Progenitor cell of endocrine pancreas (in vitro differentiated cells): Measurements from ENCODE around the gene SLC25A20. TPM values are rescaled to one million over a fixed set of nuclear protein-coding genes. Genes with fewer than 3 reads are reported as not detected.

Experiments
- DNase-seq: peaks from one replicate; pipeline ENCODE4 v3.0.0; 2021; ENCODE audit warnings: low spot score; ENCODE audit not compliant: unreplicated experiment
- H3K27ac Mint-ChIP-seq: 2 replicates; pipeline ENCODE4 v1.8.0; 2021; ENCODE audit warnings: mild to moderate bottlenecking, moderate library complexity, mixed read lengths
- H3K27me3 Mint-ChIP-seq: 2 replicates; pipeline ENCODE4 v1.8.0; 2021; ENCODE audit warnings: mixed read lengths
- H3K36me3 Mint-ChIP-seq: 2 replicates; pipeline ENCODE4 v1.8.0; 2022; ENCODE audit warnings: mixed read lengths; ENCODE audit not compliant: insufficient read depth
- H3K4me1 Mint-ChIP-seq: 2 replicates; pipeline ENCODE4 v1.8.0; 2021; ENCODE audit warnings: low read depth, mixed read lengths
- H3K4me3 Mint-ChIP-seq: 2 replicates; pipeline ENCODE4 v1.8.0; 2021; ENCODE audit warnings: low read depth, mild to moderate bottlenecking, moderate library complexity, mixed read lengths
- H3K9me3 Mint-ChIP-seq: 2 replicates; pipeline ENCODE4 v1.8.0; 2021; ENCODE audit warnings: low read depth, mixed read lengths
- total RNA-seq: library from RNA; stranded (reverse); gene quantifications from 2 replicates; pipeline ENCODE4 v1.2.1, GENCODE V29; 2021
- TF ChIP-seq, protein P1 (sequence below): fragments of 200-600 bp; sonication (generic); IDR thresholded peaks from one replicate; pipeline ENCODE4 v1.5.0; 2021; ENCODE audit warnings: antibody characterized with exemption, mild to moderate bottlenecking; ENCODE audit not compliant: unreplicated experiment

Gene SLC25A20
- total RNA-seq, 1 donor from 2014 or later: 17.1 TPM

DNA sequence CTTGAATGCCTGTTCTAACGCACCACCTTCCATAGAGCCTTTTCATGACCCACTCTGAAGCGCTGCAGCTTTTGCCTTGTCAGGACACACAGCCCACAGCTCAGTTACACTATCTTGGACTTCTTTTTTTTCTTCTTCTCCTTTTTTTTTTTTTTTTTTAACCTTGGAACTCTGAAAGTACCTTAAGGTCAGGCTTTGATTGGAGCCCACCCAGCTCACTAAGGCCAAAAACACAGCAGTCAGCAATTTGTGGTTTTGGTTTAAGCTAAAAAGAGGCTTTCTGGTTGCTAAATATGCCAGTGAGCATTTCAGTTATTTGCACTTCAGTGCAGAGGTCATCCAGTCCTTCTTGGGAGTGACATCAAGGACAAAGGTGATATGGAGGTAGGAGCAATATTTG lies 1.7 kb downstream of the SLC25A20 start:
- no peaks in the 10 kb centered on the region for H3K36me3 Mint-ChIP-seq
- DNase-seq: no peak
- peaks cover 15% of the 10 kb centered on the region for H3K4me1 Mint-ChIP-seq
- H3K4me3 Mint-ChIP-seq: peak overlapping the region; percentile 35
- H3K9me3 Mint-ChIP-seq: no peaks in the 10 kb centered on the region
- no peaks in the 10 kb centered on the region for H3K27me3 Mint-ChIP-seq
- TF ChIP-seq, protein P1, sequence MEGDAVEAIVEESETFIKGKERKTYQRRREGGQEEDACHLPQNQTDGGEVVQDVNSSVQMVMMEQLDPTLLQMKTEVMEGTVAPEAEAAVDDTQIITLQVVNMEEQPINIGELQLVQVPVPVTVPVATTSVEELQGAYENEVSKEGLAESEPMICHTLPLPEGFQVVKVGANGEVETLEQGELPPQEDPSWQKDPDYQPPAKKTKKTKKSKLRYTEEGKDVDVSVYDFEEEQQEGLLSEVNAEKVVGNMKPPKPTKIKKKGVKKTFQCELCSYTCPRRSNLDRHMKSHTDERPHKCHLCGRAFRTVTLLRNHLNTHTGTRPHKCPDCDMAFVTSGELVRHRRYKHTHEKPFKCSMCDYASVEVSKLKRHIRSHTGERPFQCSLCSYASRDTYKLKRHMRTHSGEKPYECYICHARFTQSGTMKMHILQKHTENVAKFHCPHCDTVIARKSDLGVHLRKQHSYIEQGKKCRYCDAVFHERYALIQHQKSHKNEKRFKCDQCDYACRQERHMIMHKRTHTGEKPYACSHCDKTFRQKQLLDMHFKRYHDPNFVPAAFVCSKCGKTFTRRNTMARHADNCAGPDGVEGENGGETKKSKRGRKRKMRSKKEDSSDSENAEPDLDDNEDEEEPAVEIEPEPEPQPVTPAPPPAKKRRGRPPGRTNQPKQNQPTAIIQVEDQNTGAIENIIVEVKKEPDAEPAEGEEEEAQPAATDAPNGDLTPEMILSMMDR: no peak
- peak overlapping the region; percentile 80 for H3K27ac Mint-ChIP-seq

GRCh38 chr3:48894516-48894915 lies 4.2 kb downstream of the SLC25A20 start:
- Mint-ChIP-seq H3K9me3 (no peaks in the 10 kb centered on the region), H3K4me1 (peaks cover 15% of the 10 kb centered on the region), H3K36me3 (peaks cover 4% of the 10 kb centered on the region), H3K27me3 (no peaks in the 10 kb centered on the region), H3K27ac (no peak overlapping the region), H3K4me3 (no peak overlapping the region)
- TF ChIP-seq, protein P1: no peak
- no peak for DNase-seq

GRCh38 chr3:48891606-48892005 lies 7.1 kb downstream of the SLC25A20 start:
- no peaks in the 10 kb centered on the region for H3K9me3 Mint-ChIP-seq
- DNase-seq: no peak
- H3K27me3 Mint-ChIP-seq: no peaks in the 10 kb centered on the region
- H3K36me3 Mint-ChIP-seq: peaks cover 4% of the 10 kb centered on the region
- TF ChIP-seq, protein P1: no peak
- H3K27ac Mint-ChIP-seq: no peak overlapping the region
- H3K4me3 Mint-ChIP-seq: no peak overlapping the region
- H3K4me1 Mint-ChIP-seq: no peaks in the 10 kb centered on the region

- H3K36me3 Mint-ChIP-seq: peaks cover 1% of the 10 kb centered on the region
- H3K4me1 Mint-ChIP-seq: no peaks in the 10 kb centered on the region
- TF ChIP-seq, protein P1: no peak
- no peaks in the 10 kb centered on the region for H3K27me3 Mint-ChIP-seq
- no peaks in the 10 kb centered on the region for H3K9me3 Mint-ChIP-seq
- DNase-seq: no peak
- no peak overlapping the region for H3K4me3 Mint-ChIP-seq
- no peak overlapping the region for H3K27ac Mint-ChIP-seq
These were observed 12.9 kb downstream of the SLC25A20 start for GRCh38 chr3:48885753-48886152.

DNA sequence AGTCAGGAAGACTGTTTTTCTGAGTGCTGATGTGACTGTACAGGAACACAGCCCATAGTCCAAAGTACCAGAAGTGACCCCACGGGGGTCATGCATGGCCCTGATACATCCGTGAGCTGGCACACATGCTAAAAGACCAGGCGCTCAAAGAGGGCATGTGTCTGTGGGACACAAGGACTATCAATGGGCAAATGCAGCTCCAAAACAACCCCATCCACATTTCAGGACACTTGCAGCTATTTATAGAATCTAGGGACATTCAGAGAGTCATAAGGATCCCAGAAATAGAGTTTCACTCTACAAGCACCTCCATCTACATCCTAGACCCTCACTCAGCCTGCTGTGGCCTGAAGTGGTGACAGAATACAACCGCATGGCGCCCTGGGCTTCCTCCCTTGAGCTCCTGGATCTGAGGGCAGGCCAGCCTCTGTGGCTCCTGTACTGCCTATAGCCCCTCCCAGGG lies 17.0 kb downstream of the SLC25A20 start:
- Mint-ChIP-seq H3K4me1 (no peaks in the 10 kb centered on the region), H3K4me3 (no peak overlapping the region), H3K27me3 (no peaks in the 10 kb centered on the region), H3K27ac (no peak overlapping the region), H3K36me3 (peaks cover 4% of the 10 kb centered on the region), H3K9me3 (no peaks in the 10 kb centered on the region)
- no peak for DNase-seq
- TF ChIP-seq, protein P1: no peak
